ENCODE measurements around the gene NAALADL2. TPM values are rescaled to one million over a fixed set of nuclear protein-coding genes. Genes with fewer than 3 reads are reported as not detected.

The NAALADL2 gene
- polyA plus RNA-seq, 2 donors, result 0.26 to 0.54 TPM

DNA sequence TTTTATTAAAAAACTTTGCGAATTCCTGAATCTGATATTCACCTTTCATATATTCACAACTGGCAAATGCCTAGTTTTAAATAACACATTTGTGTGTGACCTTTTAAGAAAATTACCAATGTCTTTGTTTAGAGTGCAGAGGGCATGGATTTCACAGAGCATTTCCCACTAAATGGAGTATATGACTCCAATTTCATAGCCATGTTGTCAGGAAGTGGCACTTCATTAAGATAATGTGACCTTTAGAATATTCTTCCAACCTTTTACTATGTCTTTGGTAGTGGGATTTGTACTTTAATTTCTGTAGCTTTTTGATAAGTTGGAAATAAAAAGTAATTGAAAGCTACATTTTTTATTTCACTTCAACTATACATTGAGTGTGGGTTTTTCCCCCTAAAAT lies 188.7 kb downstream of the NAALADL2 start:
- no peaks in the 10 kb centered on the region for H3K9me3 ChIP-seq (ENCODE audit: control insufficient read depth in 2 of 2, insufficient read depth in 1 of 2, low read depth in 1 of 2, low read length in 1 of 2)
- no peaks in the 10 kb centered on the region for H3K27me3 ChIP-seq (ENCODE audit: control insufficient read depth in 1 of 2, insufficient read depth in 2 of 2, low read length in 2 of 2)
- H3K36me3 ChIP-seq (ENCODE audit: control insufficient read depth in 2 of 2, insufficient read depth in 2 of 2, low read length in 1 of 2), result no peaks in the 10 kb centered on the region
- WGBS, 2 donors, result 96 to 100% methylated on average over 1 of the region's 1 CpG
- H3K4me3 ChIP-seq (ENCODE audit: low read depth in 1 of 2, low read length in 2 of 2), result no peak overlapping the region
- no peaks in the 10 kb centered on the region for H3K4me1 ChIP-seq (ENCODE audit: control insufficient read depth in 2 of 2, insufficient read depth in 2 of 2, low read length in 1 of 2)
- H3K27ac ChIP-seq (ENCODE audit: low read depth in 2 of 2, low read length in 1 of 2), result no peak overlapping the region

DNA sequence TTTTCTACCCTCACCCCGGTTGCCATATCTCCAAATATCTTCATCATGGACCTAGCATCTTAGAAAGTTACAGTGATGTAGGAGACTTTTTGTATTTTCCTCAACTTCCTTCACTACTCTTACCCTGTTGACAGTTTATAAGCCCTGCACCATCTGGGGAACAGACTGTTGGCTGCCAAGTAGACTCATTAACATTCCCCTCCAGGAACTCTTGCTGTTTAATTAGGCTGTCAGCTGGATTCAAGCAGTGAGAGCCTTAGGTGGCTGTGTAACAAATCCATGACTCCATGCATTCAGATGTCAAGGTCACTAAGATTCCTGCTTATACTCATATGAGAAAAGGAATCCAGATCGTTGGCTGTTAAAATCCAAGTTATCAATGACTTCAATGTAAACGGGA lies 198.3 kb downstream of the NAALADL2 start:
- Histone ChIP-seq H3K9me3 (ENCODE audit: control insufficient read depth in 2 of 2, insufficient read depth in 1 of 2, low read depth in 1 of 2, low read length in 1 of 2) (peaks cover 0 to 4% of the 10 kb centered on the region in 2 donors), H3K27me3 (ENCODE audit: control insufficient read depth in 1 of 2, insufficient read depth in 2 of 2, low read length in 2 of 2) (no peaks in the 10 kb centered on the region), H3K4me3 (ENCODE audit: low read depth in 1 of 2, low read length in 2 of 2) (no peak overlapping the region), H3K4me1 (ENCODE audit: control insufficient read depth in 2 of 2, insufficient read depth in 2 of 2, low read length in 1 of 2) (no peaks in the 10 kb centered on the region), H3K36me3 (ENCODE audit: control insufficient read depth in 2 of 2, insufficient read depth in 2 of 2, low read length in 1 of 2) (no peaks in the 10 kb centered on the region), H3K27ac (ENCODE audit: low read depth in 2 of 2, low read length in 1 of 2) (no peak overlapping the region)
- WGBS, 2 donors, result 60 to 72% methylated on average over 3 of the region's 3 CpGs

DNA sequence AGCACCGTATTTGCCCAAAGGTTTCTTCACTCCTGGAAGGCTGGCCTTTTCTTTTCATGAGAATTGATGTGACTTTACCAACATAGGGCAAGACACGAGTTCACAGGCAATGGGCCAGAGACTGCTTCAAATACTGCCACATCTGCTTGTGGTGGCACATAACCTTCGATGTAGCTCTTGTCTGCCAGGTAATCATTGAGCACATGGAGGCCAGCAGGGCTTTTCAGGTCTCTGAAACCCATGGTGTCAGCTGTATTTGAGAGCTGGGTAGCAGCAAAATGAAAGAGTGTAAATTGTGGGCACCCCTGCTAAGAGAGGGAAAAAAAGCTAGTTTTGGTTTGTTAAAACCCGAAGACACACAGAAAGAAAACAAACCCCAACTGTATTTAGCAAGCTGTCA lies 200.7 kb downstream of the NAALADL2 start:
- Histone ChIP-seq H3K9me3 (ENCODE audit: control insufficient read depth in 2 of 2, insufficient read depth in 1 of 2, low read depth in 1 of 2, low read length in 1 of 2) (peaks cover 0 to 4% of the 10 kb centered on the region in 2 donors), H3K27me3 (ENCODE audit: control insufficient read depth in 1 of 2, insufficient read depth in 2 of 2, low read length in 2 of 2) (no peaks in the 10 kb centered on the region), H3K4me1 (ENCODE audit: control insufficient read depth in 2 of 2, insufficient read depth in 2 of 2, low read length in 1 of 2) (no peaks in the 10 kb centered on the region), H3K4me3 (ENCODE audit: low read depth in 1 of 2, low read length in 2 of 2) (no peak overlapping the region), H3K36me3 (ENCODE audit: control insufficient read depth in 2 of 2, insufficient read depth in 2 of 2, low read length in 1 of 2) (no peaks in the 10 kb centered on the region), H3K27ac (ENCODE audit: low read depth in 2 of 2, low read length in 1 of 2) (no peak overlapping the region)
- 80 to 81% methylated on average over 4 of the region's 4 CpGs for WGBS, 2 donors

DNA sequence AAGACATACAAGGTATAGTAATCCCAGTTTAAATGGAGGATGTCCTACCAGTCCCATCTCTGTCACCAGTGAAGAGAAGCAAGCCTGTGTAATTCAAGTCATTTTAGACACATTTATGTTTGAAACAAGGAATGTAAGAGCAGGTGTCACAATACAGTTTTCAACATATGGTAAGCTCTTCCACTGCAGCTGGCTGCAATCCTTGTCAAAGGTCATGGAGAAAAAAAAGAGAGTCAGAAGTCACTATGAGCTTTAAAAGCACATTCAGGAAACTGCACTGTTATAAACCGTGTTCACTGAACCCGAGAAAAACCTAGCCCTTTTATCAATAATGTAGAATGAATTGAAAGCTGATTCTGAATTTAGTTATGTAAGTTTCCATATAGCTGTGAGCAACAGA lies 206.4 kb downstream of the NAALADL2 start:
- no peaks in the 10 kb centered on the region for H3K4me1 ChIP-seq (ENCODE audit: control insufficient read depth in 2 of 2, insufficient read depth in 2 of 2, low read length in 1 of 2)

DNA sequence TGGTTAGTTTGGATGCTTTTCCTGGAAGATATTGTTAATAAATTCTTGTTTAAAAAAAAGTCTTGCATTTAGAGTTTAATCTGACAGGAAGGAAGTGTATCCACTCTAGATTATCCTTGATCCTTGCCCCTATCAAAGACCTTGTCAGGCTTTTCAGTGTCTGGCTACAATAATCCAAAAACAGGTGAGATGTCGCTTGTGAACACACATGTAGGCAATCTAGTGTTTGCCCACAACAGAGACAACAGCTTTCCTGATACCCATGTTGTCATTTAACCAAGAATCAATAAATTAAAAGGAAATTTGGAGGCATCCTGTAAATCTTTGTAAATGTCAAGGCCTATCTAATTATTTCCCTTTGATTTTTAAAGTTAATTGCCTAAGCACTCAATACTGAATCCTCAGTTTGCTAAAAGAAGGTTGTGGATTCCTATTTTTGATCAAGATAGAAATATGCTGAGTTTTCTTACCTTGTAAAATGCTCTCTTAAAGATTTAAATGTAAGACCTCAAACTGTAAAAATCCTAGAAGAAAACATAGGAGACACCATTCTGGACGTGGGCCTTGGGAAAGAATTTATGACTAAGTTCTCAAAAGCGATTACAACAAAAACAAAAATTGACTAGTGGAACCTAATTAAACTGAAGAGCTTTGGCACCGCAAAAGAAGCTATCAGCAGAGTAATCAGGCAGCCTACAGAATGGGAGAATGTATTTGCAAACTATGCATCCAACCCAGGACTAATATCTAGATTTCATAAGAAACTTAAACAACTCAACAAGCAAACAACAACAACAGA lies 207.7 kb downstream of the NAALADL2 start:
- no peak overlapping the region for H3K27ac ChIP-seq (ENCODE audit: low read depth in 2 of 2, low read length in 1 of 2)
- no peaks in the 10 kb centered on the region for H3K9me3 ChIP-seq (ENCODE audit: control insufficient read depth in 2 of 2, insufficient read depth in 1 of 2, low read depth in 1 of 2, low read length in 1 of 2)
- H3K4me1 ChIP-seq (ENCODE audit: control insufficient read depth in 2 of 2, insufficient read depth in 2 of 2, low read length in 1 of 2), result no peaks in the 10 kb centered on the region
- H3K36me3 ChIP-seq (ENCODE audit: control insufficient read depth in 2 of 2, insufficient read depth in 2 of 2, low read length in 1 of 2), result no peaks in the 10 kb centered on the region
- no peaks in the 10 kb centered on the region for H3K27me3 ChIP-seq (ENCODE audit: control insufficient read depth in 1 of 2, insufficient read depth in 2 of 2, low read length in 2 of 2)
- WGBS, 2 donors, result 90 to 92% methylated on average over 4 of the region's 4 CpGs
- no peak overlapping the region for H3K4me3 ChIP-seq (ENCODE audit: low read depth in 1 of 2, low read length in 2 of 2)

More for the DNA sequence above, 206.4 kb downstream of the NAALADL2 start:
- Histone ChIP-seq H3K4me3 (ENCODE audit: low read depth in 1 of 2, low read length in 2 of 2) (no peak overlapping the region), H3K27me3 (ENCODE audit: control insufficient read depth in 1 of 2, insufficient read depth in 2 of 2, low read length in 2 of 2) (no peaks in the 10 kb centered on the region), H3K27ac (ENCODE audit: low read depth in 2 of 2, low read length in 1 of 2) (no peak overlapping the region), H3K36me3 (ENCODE audit: control insufficient read depth in 2 of 2, insufficient read depth in 2 of 2, low read length in 1 of 2) (no peaks in the 10 kb centered on the region), H3K9me3 (ENCODE audit: control insufficient read depth in 2 of 2, insufficient read depth in 1 of 2, low read depth in 1 of 2, low read length in 1 of 2) (no peaks in the 10 kb centered on the region)
- WGBS, 2 donors, result 75 to 77% methylated on average over 2 of the region's 2 CpGs

DNA sequence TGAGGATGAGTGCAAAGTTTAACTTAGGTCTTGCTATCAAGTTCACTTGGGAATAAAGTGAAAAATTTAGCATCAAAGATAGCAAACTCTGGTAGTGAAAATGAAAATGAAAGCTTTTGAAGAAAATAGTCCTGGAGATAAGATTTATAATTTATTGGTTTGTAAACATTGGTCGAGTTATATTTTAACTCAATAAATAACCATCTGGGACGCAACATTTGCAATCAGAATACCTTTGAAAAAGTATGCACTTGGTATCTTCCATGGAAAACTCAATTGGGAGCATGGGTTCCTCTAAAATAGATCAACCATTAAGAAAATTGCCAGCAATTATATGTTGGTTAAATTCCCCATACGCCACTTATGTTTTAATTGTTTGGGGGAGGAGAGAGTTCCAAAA lies 209.5 kb downstream of the NAALADL2 start:
- whole genome bisulfite sequencing, 2 donors, result 74 to 87% methylated on average over 3 of the region's 3 CpGs

DNA sequence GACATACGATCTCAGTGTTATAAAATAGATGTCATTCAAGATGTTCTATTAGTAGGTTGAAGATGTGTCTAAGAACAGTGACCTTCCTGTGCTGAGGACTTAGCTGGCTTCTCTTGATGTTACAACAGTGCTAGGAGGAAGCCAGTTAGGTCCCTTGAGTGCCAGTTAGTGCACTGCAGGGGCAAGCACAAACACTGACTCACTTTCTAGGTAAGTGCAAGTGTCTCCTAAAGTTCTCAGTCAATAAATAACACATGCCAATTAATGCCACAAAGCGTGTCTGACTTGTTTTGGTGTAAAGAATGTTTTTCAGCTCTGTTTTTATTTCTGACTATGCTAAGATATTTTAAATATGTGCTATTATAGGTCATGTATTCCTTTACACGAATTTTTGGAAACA lies 211.8 kb downstream of the NAALADL2 start:
- no peak overlapping the region for H3K27ac ChIP-seq (ENCODE audit: low read depth in 2 of 2, low read length in 1 of 2)
- no peak overlapping the region for H3K4me3 ChIP-seq (ENCODE audit: low read depth in 1 of 2, low read length in 2 of 2)
- 54 to 69% methylated on average over 3 of the region's 3 CpGs for WGBS, 2 donors
- H3K36me3 ChIP-seq (ENCODE audit: control insufficient read depth in 2 of 2, insufficient read depth in 2 of 2, low read length in 1 of 2), result no peaks in the 10 kb centered on the region
- H3K4me1 ChIP-seq (ENCODE audit: control insufficient read depth in 2 of 2, insufficient read depth in 2 of 2, low read length in 1 of 2), result no peaks in the 10 kb centered on the region
- H3K27me3 ChIP-seq (ENCODE audit: control insufficient read depth in 1 of 2, insufficient read depth in 2 of 2, low read length in 2 of 2), result no peaks in the 10 kb centered on the region
- no peaks in the 10 kb centered on the region for H3K9me3 ChIP-seq (ENCODE audit: control insufficient read depth in 2 of 2, insufficient read depth in 1 of 2, low read depth in 1 of 2, low read length in 1 of 2)

More for the DNA sequence above, 209.5 kb downstream of the NAALADL2 start:
- Histone ChIP-seq H3K4me1 (ENCODE audit: control insufficient read depth in 2 of 2, insufficient read depth in 2 of 2, low read length in 1 of 2) (no peaks in the 10 kb centered on the region), H3K4me3 (ENCODE audit: low read depth in 1 of 2, low read length in 2 of 2) (no peak overlapping the region), H3K27ac (ENCODE audit: low read depth in 2 of 2, low read length in 1 of 2) (no peak overlapping the region), H3K9me3 (ENCODE audit: control insufficient read depth in 2 of 2, insufficient read depth in 1 of 2, low read depth in 1 of 2, low read length in 1 of 2) (no peaks in the 10 kb centered on the region), H3K36me3 (ENCODE audit: control insufficient read depth in 2 of 2, insufficient read depth in 2 of 2, low read length in 1 of 2) (no peaks in the 10 kb centered on the region), H3K27me3 (ENCODE audit: control insufficient read depth in 1 of 2, insufficient read depth in 2 of 2, low read length in 2 of 2) (no peaks in the 10 kb centered on the region)

DNA sequence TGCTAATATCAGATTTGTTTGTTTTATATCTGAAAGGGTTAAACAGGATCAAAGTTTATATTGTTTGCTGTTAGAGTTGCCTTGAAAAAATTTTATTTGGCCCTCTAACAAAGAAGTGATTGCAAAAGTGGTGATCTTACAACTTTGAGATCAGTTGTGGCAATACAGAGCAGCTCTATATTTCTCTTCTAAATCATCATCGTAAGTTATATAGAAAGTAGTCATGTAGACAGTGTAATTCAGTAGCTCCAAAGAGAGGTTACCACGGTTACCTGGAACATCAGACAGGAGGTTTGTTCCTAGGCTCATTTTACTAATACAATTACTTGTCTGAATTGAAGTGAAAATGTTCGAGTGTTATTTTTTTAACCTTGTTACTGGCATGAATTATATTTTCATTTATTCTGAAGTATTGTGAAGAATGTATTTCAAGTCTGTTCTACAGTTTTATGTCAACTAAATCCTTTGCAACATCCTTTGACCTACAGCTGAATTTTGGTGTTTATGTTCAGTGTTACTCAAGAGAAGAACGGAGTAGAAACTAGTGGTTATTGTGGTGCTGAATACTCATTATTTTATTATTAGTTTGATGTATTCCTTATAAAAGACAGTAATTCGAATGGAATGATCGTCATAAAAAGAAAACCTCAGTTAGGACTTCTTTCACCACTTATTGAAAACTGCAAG lies 214.2 kb downstream of the NAALADL2 start:
- H3K27me3 ChIP-seq (ENCODE audit: control insufficient read depth in 1 of 2, insufficient read depth in 2 of 2, low read length in 2 of 2), result no peaks in the 10 kb centered on the region
- H3K27ac ChIP-seq (ENCODE audit: low read depth in 2 of 2, low read length in 1 of 2), result no peak overlapping the region
- WGBS, 2 donors, result 71 to 76% methylated on average over 6 of the region's 6 CpGs
- no peaks in the 10 kb centered on the region for H3K9me3 ChIP-seq (ENCODE audit: control insufficient read depth in 2 of 2, insufficient read depth in 1 of 2, low read depth in 1 of 2, low read length in 1 of 2)
- no peaks in the 10 kb centered on the region for H3K36me3 ChIP-seq (ENCODE audit: control insufficient read depth in 2 of 2, insufficient read depth in 2 of 2, low read length in 1 of 2)
- H3K4me1 ChIP-seq (ENCODE audit: control insufficient read depth in 2 of 2, insufficient read depth in 2 of 2, low read length in 1 of 2), result no peaks in the 10 kb centered on the region
- no peak overlapping the region for H3K4me3 ChIP-seq (ENCODE audit: low read depth in 1 of 2, low read length in 2 of 2)

DNA sequence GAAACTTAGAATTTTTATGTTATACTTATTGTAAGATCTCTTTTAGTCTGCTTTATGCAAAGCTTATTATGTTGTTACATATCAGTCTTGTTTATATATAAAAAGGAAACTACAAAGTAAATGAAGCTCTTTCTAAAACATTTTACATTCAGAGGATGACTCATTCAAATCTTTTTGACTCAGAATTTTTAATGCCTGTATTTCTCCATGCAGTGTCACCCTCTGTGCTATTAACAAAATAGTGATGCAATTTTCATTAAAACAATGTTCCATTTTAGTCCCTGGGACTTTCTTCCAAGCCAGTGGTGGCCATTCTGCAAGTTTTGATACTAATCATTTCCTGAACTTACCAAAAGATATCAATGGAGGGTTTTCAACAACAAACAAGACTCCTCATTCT lies 216.1 kb downstream of the NAALADL2 start:
- Histone ChIP-seq H3K4me1 (ENCODE audit: control insufficient read depth in 2 of 2, insufficient read depth in 2 of 2, low read length in 1 of 2) (no peaks in the 10 kb centered on the region), H3K4me3 (ENCODE audit: low read depth in 1 of 2, low read length in 2 of 2) (no peak overlapping the region), H3K9me3 (ENCODE audit: control insufficient read depth in 2 of 2, insufficient read depth in 1 of 2, low read depth in 1 of 2, low read length in 1 of 2) (no peaks in the 10 kb centered on the region), H3K27me3 (ENCODE audit: control insufficient read depth in 1 of 2, insufficient read depth in 2 of 2, low read length in 2 of 2) (no peaks in the 10 kb centered on the region), H3K36me3 (ENCODE audit: control insufficient read depth in 2 of 2, insufficient read depth in 2 of 2, low read length in 1 of 2) (no peaks in the 10 kb centered on the region), H3K27ac (ENCODE audit: low read depth in 2 of 2, low read length in 1 of 2) (no peak overlapping the region)

DNA sequence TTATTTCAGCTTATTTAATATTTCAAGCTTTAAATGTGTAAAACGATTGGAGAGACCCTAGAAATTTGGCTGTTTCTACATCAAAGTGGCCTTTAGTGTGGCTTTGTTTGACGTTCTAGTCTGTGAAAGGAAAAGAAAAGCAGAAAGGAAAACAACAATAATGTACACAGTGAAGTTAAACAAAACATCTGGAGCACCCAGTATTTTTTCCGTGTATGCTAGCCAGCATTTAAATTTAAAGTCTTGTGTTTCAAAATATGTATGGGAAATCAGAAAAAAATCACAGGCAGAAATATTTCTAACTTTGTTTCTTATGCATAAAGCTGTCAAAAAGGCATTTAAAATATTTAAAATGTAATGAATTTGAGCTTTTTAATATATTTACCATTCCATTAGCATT lies 218.1 kb downstream of the NAALADL2 start:
- 31 to 46% methylated on average over 3 of the region's 3 CpGs for WGBS, 2 donors
- Histone ChIP-seq H3K4me1 (ENCODE audit: control insufficient read depth in 2 of 2, insufficient read depth in 2 of 2, low read length in 1 of 2) (no peaks in the 10 kb centered on the region), H3K9me3 (ENCODE audit: control insufficient read depth in 2 of 2, insufficient read depth in 1 of 2, low read depth in 1 of 2, low read length in 1 of 2) (no peaks in the 10 kb centered on the region), H3K4me3 (ENCODE audit: low read depth in 1 of 2, low read length in 2 of 2) (no peak overlapping the region), H3K27me3 (ENCODE audit: control insufficient read depth in 1 of 2, insufficient read depth in 2 of 2, low read length in 2 of 2) (no peaks in the 10 kb centered on the region), H3K36me3 (ENCODE audit: control insufficient read depth in 2 of 2, insufficient read depth in 2 of 2, low read length in 1 of 2) (no peaks in the 10 kb centered on the region), H3K27ac (ENCODE audit: low read depth in 2 of 2, low read length in 1 of 2) (no peak overlapping the region)

Measured in esophagus (tissue), 2 donors.